ENCODE data around the gene ANGPTL2.
A peak's percentile ranks its signal among the peaks of the same experiment; 100 is the strongest.

Gene ANGPTL2

DNA sequence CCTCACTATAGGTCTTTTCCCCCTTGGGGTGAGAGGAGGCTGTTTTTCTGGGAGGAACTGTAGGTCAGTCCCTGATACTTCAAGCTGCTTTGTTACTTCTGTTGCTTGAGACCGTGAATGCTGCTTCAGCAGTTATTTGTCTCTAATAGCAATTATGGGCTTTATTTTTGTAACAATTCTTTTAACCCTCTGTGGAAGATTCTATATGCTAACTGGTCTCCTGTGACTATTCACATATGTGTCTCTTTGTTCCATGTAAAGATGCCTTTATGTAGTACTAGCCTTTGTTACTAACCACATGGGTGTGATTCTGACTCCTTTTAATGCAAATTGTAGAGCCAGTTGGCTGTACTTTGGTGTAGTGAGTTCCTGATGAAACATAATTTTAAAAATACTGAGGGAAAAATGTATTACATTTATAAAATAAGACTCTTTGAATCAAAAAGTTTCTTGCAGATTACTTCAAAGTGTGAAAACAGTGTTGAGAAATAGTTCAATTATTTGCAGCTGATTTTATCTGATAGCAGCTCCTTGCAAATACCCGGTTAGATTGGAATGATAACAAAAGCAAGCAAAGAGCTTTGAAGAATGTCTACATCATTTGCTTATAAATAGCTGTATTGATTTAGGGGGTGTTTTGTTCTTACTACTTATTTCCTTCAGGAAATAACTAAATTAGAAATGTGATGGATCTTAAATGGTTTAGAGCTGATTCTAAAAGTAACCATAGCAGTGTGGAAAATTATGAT lies 46.6 kb downstream of the ANGPTL2 start:
- peak; percentile 69 for DNase-seq (ENCODE audit: low spot score)

DNA sequence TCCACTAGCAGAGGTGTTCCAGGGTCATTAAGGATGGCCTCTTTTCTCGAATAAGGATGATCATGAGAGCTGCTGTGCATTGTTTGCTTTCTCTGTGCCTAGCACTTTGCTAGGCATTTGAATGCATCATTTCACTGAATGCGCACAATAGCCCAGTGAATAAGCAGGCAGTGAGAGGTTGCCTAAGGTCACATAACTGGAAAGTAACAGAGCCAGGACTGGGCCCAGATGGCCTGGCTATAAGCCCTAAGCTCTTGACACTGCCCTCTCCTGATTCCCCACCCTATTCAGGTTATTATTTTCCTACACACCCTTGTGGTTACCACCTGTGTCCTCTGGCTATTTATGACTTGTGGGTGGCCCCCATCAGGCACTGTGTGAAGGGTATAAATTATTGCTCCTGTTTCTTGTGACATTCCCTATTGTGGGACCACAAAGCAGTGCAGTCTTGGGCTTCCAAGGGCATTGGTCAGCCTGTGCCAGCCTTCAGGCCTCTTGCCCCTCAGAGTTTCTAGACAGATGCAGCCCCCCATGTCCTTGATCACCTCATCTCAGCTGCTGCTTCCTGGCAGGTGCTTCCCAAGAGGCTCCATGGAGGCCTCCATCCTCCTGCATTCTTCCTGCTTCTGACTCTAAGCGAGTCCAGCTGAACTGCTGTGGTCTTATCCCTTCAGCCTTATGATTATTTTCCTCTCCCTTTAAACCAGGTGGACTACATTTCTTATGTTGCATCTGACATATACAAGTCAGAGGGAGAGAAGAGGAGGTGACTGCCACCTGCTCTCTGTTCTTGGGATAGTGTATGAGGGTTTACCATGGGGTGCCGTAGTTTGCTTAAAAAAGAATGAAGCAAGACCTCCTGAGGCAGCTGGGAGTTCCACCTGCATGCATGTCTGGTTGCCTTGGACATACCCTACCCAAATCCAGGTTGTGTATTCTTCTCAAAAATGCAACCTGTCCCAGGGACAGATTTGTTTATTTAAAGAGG lies 47.6 kb downstream of the ANGPTL2 start:
- DNase-seq (ENCODE audit: low spot score) = peak; percentile 98

DNA sequence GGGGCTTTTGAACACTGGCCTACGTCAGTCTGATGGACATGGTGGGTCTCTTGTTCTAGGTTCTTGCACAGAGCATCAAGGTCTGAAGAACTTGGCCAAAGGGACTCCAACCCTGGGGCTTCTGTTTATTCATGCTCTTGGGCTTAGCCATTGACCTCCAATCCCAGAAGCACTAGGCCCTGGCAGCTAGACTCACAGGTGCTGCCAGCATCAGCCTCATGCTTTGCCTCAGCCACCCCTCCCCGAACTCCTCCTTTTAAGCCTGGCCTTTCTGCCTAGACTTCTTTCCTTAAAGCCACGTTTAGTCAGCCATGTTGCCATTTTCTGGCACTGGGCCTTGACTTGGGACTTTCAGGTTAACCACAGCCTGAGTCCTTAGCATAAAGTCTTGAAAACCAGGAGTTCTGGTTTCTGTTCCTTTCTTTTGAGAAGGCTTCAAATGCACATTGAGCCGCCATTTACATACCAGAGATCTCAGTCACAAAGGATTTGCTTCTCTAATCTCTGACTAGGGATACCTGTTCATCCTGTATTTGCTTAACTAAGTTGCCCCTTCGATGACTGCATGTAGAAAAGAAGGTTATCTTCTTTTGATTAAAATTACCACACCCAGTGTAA lies 54.7 kb downstream of the ANGPTL2 start:
- no peak for DNase-seq (ENCODE audit: low spot score)

DNA sequence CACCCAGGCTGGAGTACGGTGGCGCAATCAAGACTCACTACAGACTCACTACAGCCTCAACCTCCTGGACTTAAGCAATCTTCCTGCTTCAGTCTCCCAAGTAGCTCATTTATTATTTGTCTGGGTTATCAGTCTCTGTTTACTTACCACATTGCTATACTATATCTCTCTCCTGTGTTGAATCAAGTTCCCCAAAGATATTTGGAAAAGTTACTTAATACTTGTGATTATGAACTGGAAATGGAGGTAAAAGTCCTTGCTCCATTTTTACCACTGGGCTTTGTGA lies 55.6 kb downstream of the ANGPTL2 start:
- DNase-seq (ENCODE audit: low spot score) = no peak

DNA sequence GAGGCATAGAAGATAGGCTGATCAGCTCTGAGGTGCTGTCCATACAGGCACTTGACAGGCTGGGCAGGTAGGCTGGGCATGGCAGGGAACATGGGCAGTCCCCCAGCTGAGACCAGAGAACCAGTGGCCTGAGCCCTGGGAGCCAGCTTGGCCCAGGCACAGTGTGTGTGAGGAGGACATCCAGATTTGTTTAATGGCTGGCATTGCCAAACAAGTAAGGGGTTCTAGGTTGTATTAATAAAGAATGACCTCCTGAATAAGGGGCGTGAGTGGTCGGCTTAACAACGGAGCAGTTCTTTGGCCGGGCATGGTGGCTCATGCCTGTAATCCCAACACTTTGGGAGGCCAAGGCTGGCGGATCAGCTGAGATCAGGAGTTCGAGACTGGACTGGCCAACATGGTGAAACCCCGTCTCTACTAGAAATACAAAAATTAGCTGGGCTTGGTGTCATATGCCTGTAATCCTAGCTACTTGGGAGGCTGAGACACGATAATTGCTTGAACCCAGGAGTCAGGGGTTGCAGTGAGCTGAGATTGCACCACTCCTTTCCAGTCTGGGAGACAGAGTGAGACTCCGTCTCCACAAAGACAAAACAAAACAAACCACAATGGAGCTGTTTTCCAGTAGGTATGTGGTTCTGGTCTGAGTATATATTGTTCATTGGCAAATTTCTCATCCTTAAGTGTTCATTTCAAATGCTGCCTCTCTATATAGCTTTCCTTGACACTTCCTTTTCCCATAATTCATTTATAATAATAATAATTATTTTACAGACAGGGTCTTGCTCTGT lies 56.2 kb downstream of the ANGPTL2 start:
- no peak for DNase-seq (ENCODE audit: low spot score)

DNA sequence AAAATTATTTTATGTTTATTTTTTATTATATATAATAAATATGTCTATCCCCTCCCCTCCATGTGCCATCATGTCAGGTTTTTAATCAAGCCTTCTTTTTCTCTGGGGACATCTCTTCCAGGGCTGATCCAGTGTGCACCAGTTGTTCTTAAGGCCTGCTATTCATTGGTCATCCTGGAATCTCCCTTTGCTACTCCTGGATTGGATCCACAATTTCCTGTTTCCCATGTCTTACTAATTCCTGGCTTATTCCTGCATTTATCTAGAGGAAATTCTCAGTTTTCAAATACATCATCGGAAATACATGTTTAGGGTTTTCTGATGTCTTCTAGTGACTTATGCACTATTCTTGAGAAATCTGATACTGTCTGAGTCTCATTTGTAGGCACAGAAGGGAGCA lies 56.8 kb downstream of the ANGPTL2 start:
- no peak for DNase-seq (ENCODE audit: low spot score)

DNA sequence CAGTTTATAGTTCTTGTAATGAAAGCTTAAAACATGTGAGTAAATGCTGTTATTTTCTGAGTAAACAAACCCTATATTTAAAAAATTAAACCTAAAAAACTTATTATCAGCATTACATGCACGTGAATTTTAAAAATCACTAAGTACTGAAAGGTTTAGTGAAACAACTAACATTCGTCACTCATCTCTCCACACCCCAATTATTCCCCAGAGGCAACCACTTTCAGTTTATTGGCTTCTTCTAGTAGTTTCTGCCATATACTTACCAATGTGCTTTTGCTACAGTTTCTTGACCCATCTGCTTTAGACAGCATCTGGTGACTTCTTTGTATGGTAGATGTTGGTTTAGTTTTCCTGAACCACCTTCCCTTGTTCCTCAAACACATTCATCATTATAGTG lies 58.1 kb downstream of the ANGPTL2 start:
- no peak for DNase-seq (ENCODE audit: low spot score)

DNA sequence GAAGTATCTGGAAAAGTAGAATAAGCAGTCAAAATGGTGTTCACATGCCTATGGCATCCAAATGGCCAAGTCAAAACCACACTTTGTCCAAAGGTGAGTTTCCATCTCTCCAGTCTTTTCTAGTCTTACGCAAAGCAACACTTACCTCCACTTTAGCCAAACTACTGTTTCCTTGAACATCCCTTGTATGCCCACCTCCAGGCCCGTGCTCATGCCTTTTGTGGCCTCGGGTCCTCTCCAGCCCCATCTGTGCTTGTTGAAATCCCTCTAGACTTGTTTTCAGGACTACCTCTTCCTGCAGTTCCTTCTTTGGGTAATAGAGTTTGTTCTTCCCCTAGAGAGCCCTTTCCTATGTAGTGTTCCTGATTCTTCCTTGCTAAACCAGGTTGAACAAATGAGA lies 61.0 kb downstream of the ANGPTL2 start:
- no peak for DNase-seq (ENCODE audit: low spot score)

DNA sequence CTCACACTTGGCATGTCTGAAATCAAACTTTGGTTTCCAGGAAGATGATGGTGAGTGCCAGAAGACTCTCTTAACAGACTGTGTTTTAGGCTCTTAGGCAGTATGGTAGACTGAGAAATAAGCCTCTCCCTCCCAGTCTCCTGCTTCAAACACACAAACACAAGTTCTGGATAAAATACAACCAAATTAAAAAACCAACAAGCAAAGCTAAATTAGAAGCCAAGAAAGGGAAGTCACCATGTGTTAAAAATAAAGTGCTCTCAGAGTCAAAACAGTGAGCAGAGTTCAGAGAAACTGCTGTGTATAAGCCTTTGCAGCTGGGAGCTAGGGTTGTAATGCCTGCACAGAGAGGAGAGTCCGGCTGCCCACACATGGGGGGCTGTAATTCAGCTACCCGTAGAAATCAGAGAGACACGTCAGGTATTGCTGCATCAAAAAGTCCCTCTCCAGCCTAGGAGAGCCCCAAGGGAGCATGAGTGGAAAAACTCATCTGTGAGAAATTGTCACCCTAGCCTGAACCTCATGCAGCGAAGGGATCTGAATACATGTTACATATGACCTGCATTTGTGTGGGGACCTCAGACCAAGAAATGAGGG lies 62.6 kb downstream of the ANGPTL2 start:
- DNase-seq (ENCODE audit: low spot score) = peak; percentile 61

DNA sequence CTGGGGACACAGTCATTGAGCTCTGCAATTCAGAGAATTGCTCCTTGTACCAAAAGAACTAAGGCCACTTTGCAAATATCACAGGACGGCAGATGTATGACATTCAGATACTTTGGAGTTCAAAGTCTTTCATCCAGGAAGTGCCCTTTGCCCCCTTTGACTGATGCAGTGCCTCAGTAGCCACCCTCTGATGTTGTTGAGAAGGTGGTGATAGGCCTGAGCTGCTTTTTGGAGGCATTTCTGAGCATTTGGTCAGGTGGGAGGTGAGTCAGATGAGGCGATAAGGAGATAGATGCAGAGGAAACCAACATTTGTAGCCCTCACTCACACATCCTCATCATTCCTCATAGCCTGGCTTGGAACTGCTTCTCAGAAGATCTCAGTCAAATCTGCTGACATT lies 63.4 kb downstream of the ANGPTL2 start:
- no peak for DNase-seq (ENCODE audit: low spot score)

DNA sequence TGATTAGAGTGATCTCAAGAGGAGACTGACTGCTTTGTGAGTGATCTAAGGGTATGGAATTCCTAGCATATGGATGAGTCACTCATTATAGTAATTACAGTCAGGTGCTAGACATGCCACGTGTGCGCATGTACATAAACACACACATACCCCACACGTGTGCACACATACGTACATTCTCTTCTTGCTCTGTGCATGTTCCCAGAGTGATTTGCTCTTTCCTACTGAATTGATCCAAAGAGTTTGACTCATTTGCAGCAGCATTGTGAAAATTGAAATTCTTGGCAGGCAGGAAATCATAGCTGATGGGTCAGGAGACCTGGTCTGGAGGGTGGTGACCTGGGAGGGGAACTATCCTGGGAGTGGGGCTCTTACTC lies 63.8 kb downstream of the ANGPTL2 start:
- DNase-seq (ENCODE audit: low spot score) = no peak

DNA sequence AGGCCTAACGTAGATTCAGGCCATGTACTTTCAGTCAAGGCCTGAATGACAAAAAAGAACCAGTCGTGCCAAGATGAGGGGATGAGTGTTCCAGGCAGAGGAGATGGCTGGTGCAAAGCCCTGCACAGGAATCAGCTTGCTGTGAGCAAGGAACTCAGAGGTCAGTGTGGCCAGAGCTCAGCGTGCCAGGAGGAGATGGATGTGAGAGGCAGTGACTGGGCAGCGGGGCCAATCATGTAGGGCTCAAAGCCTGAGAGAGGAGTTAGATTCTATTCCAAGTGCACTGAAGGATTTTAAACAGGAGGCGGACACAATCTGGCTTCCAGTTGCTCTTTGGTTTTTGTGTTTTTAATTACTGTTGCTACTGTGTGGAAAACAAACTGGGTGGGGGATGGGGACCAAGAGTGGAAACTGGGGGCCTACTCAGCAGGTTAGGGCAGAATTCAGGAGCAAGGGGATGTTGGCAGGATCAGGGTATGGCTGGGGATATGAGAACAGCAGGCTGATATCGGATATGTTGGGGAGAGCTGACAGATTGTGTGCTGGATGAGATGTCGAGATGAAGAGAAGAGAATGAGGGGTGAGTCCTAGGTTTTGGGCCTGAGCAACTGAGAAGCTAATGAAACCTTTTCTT lies 64.3 kb downstream of the ANGPTL2 start:
- DNase-seq (ENCODE audit: low spot score) = peak; percentile 94

DNA sequence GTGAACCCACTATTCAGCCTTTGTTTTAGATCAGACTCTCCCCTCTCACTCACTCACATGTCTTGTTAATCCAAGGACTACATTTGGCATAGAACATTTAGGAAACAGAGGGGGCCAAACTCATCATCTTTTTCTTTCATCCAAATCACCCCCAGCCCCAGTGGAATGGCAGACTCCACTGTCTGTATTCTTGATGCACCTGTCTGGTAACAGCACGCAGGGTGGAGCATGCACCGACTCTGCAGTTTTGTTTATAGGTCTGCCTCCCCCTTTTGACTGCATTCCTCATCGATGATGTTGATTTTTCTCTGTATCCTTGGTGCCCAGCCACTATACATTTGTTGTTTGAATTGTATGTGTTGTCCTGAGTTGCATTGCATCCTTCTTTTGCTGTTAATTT lies 66.0 kb downstream of the ANGPTL2 start:
- DNase-seq (ENCODE audit: low spot score) = no peak

DNA sequence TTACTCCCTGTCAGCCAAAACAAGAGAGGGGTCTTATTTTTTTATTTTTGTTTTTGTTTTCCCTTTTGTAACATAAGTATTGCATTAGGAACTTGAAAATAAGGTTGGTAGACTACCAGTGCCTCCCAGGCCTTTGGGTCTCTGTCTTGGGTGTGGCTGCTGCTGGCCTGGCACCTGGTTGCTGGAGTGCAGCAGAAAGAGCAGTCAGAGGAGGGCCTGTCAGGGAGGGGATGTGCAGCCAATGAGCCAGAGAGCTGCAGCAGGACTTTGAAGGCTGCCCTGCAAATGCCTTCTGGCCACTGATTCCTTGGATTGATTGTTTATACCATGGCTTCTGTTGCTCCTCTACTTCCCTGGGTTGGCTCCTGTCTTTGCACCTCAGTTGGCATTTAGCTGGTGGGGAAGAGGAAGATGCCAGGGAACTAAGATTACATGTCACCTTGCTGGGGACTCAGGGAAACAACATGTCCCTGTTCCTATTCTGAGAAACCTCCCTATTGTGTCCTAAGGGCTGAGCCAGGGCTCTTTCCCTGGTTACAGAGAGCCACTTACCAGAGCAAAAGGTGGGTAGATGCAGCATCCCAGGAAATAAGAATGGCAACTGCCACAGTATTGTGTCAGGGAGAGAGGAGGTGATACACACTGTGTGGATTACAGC lies 66.6 kb downstream of the ANGPTL2 start:
- DNase-seq (ENCODE audit: low spot score) = no peak

DNA sequence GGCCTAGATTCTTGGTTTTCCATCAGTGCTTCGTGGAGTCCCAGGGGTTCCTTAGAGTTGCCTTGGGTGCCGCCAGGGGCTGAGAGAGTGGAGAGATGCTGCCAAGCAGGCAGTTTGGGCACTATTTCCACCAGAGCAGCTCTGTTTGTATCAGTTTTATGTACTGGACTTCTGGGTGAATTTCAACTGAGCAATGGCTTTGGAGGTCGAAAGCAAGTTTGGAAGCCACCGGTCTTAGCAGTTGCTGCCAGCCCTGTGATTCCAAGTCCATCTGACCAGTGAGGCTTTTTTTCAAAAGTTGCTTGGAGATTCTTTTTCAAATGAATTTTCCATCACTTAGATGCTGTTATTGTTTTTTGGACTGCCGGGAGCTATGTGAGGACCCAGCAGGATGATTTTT lies 68.5 kb downstream of the ANGPTL2 start:
- DNase-seq (ENCODE audit: low spot score) = no peak

DNA sequence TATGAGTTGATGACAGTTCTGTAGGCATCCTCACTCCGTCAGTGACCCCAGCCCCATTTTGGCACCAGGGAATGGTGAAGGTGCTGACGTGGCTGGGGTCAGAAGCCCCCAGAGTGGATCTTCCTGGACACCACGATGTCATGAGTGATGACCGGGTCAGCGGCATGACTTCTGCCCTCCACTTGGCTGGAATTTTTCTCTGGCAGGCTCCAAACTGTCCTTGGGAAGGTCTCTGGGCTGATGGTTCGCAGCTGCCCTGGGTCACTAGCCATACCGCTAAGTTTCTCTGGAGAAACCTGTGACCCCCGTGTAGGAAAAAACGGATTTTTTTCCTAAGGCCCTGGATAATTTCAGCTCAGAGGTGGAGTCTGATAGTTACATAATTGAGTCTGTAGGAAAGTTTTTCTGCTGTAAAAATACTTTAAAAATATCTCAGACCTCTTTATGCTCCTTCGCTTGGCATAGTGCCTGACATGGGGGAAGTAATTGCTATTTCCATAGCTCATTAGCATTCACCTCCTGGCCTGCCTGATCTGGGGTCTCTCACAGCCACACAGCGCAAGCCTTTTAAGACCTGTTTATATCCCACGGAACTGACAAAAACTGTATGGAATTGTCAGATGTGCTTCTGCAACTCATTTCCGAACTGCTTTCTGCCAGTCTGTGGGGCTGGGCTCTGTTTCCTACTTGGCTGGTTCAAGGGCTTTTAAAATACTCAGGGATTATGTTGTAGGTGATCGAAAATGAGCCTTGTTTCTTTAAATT lies 69.2 kb downstream of the ANGPTL2 start:
- DNase-seq (ENCODE audit: low spot score) = no peak

DNA sequence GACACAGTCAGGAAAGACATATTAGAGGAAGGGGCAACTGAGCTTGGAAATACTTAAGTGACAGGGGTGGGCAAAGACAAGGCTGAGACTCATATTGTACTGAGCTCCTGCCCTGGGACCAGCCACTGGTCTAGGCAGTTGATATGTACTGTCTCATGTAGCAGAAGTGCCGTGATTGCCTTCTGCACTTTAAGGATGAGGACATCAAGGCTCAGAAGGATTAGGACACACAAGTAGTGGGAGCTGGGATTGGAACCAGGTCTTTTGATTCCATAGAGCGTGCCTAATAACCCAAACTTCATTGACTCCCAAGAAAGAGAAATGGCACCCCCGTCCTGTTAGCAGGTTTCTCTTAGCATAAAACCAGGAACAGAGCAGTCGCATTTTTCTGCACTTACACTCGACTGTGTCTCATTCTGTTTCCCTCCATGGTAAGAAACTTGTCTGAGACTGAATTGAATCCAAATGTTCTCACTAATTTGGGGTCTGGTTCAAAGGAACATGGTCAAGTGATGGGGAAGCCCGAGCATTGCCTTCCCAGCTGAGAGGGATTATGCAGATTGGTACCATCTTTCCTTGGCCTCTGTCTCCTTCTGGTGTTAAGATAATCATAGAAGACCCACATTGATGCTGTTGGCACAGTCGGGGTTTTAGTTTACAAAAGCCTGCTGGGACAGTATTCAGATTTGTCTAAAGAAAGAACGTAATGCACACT lies 70.4 kb downstream of the ANGPTL2 start:
- no peak for DNase-seq (ENCODE audit: low spot score)

DNA sequence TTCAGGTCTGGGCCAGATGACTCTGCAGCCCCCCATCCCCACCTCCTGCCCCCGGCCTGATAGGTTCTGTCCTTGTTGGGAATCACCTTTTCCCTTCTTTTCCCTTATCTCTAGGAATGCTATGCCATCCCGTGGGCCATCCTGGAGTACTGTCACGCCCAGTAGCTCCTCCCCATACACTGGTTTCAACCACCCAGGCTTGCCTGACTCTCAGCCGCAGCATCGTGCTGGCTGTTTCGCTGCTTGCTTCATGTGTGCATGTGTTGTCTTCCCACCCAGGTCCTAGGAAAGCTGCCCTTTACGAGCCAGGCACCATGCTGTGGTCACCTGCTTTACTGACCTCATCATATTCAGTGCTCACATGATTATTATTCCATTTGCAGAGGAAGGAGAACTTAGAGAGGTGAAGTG lies 71.8 kb downstream of the ANGPTL2 start:
- DNase-seq (ENCODE audit: low spot score) = no peak

DNA sequence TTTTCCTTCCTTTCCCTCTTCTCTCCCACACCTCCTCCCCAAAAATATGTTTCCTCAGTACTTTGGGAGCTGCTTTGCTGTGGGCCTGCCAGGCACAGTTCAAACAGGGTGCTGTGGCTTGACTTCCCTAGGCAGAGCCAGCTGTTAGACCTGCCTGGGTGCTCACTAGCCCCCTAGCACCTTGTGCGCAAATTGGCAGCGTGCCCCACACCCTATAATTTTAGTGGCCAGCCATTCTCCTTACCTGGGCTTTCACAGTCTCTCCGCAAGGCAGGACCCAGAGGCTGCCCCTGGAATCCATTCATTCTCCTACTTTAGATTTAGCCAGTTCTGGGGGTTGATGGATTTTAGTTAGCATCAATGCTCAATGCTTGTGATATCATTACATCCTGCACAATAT lies 72.3 kb downstream of the ANGPTL2 start:
- DNase-seq (ENCODE audit: low spot score) = no peak
